GM23338 (cell line): ENCODE measurements around the gene SV2C. TPM values are rescaled to one million over a fixed set of nuclear protein-coding genes. Genes with fewer than 3 reads are reported as not detected.
"Not testable (repeated sequence)": the region's sequence is repeated elsewhere in the genome, so short reads cannot be mapped to it uniquely, and the experiment has no call there.

Experiments used
- ATAC-seq: fragments of 200-7000 bp; cut with Tn5 transposase; 3 replicates; pipeline ENCODE4 v1.9.1; 2020
- DNase-seq: peaks from one replicate; pipeline ENCODE4 v3.0.0-alpha.2; 2015; ENCODE audit warnings: low spot score
- H2AFZ ChIP-seq: fragments of 200-600 bp; sonication (generic); 2 replicates; pipeline ENCODE4 v1.8.0; 2016; ENCODE audit warnings: antibody characterized with exemption, mild to moderate bottlenecking, moderate library complexity
- H3F3A ChIP-seq: fragments of 200-600 bp; sonication (generic); replicated peaks from 2 replicates; pipeline ENCODE4 v1.8.0; 2017; ENCODE audit warnings: antibody characterized with exemption, mixed run types, low read depth
- H3K27ac ChIP-seq: fragments of 200-600 bp; sonication (generic); 2 replicates; pipeline ENCODE4 v1.6.1; 2016; ENCODE audit warnings: low read depth
- H3K27me3 ChIP-seq: fragments of 200-600 bp; sonication (generic); 2 replicates; pipeline ENCODE4 v1.8.0; 2016; ENCODE audit warnings: mild to moderate bottlenecking, mixed run types, moderate library complexity; ENCODE audit not compliant: insufficient read depth
- H3K36me3 ChIP-seq: fragments of 200-600 bp; sonication (generic); 2 replicates; pipeline ENCODE4 v1.8.0; 2016; ENCODE audit warnings: mild to moderate bottlenecking; ENCODE audit not compliant: insufficient read depth
- H3K4me1 ChIP-seq: fragments of 200-600 bp; sonication (generic); 2 replicates; pipeline ENCODE4 v1.8.0; 2016; ENCODE audit warnings: mild to moderate bottlenecking, moderate library complexity; ENCODE audit not compliant: insufficient read depth
- H3K4me2 ChIP-seq: fragments of 200-600 bp; sonication (generic); 2 replicates; pipeline ENCODE4 v1.7.1; 2017; ENCODE audit warnings: mixed run types
- H3K4me3 ChIP-seq: fragments of 200-600 bp; sonication (generic); 2 replicates; pipeline ENCODE4 v1.6.1; 2016; ENCODE audit warnings: mixed run types
- H3K79me2 ChIP-seq: fragments of 200-600 bp; sonication (generic); replicated peaks from 2 replicates; pipeline ENCODE4 v1.8.0; 2017; ENCODE audit warnings: mild to moderate bottlenecking; ENCODE audit not compliant: insufficient read depth
- H3K9me2 ChIP-seq: fragments of 200-600 bp; sonication (generic); 2 replicates; pipeline ENCODE4 v1.8.0; 2017; ENCODE audit not compliant: insufficient read depth
- H4K20me1 ChIP-seq: fragments of 200-600 bp; sonication (generic); replicated peaks from 2 replicates; pipeline ENCODE4 v1.8.0; 2017; ENCODE audit warnings: mild to moderate bottlenecking; ENCODE audit not compliant: insufficient read depth
- H3K27ac Mint-ChIP-seq: 2 replicates; pipeline ENCODE4 v1.8.0; 2020; ENCODE audit warnings: inconsistent platforms, mild to moderate bottlenecking, moderate library complexity, mixed read lengths
- H3K27me3 Mint-ChIP-seq: 3 replicates; pipeline ENCODE4 v1.8.0; 2022; ENCODE audit warnings: low read depth, mild to moderate bottlenecking, moderate library complexity, mixed read lengths, inconsistent platforms; ENCODE audit not compliant: insufficient read depth, poor library complexity
- H3K36me3 Mint-ChIP-seq: 3 replicates; pipeline ENCODE4 v1.8.0; 2021; ENCODE audit warnings: low read depth, mild to moderate bottlenecking, inconsistent platforms, moderate library complexity, mixed read lengths
- H3K4me1 Mint-ChIP-seq: 3 replicates; pipeline ENCODE4 v1.8.0; 2020; ENCODE audit warnings: mild to moderate bottlenecking, inconsistent platforms, mixed read lengths
- H3K4me3 Mint-ChIP-seq: 3 replicates; pipeline ENCODE4 v1.8.0; 2021; ENCODE audit warnings: moderate library complexity, mild to moderate bottlenecking, inconsistent platforms, mixed read lengths
- H3K9me3 Mint-ChIP-seq: 3 replicates; pipeline ENCODE4 v1.8.0; 2020; ENCODE audit warnings: moderate library complexity, mild to moderate bottlenecking, inconsistent platforms, mixed read lengths
- CREB1 ChIP-seq: fragments of 250-450 bp; sonication (Bioruptor Pico); IDR thresholded peaks from 2 replicates; pipeline ENCODE4 v1.5.0; 2020; ENCODE audit warnings: low read depth, mild to moderate bottlenecking, moderate library complexity
- EZH2 ChIP-seq: fragments of 200-600 bp; sonication (generic); IDR thresholded peaks from one replicate; pipeline ENCODE4 v1.8.0; 2017; ENCODE audit warnings: antibody characterized with exemption, mild to moderate bottlenecking, low read depth; ENCODE audit not compliant: unreplicated experiment
- EZH2phosphoT487 ChIP-seq: fragments of 200-600 bp; sonication (generic); IDR thresholded peaks from one replicate; pipeline ENCODE4 v1.8.1; 2018; ENCODE audit warnings: antibody characterized with exemption; ENCODE audit not compliant: unreplicated experiment
- JUNB ChIP-seq: IDR thresholded peaks from one replicate; pipeline ENCODE4 v1.6.1; 2016; ENCODE audit warnings: antibody characterized with exemption; ENCODE audit not compliant: unreplicated experiment
- STAT1 ChIP-seq: IDR thresholded peaks from one replicate; pipeline ENCODE4 v1.6.1; 2016; ENCODE audit warnings: antibody characterized with exemption; ENCODE audit not compliant: unreplicated experiment
- ZNF331 ChIP-seq: fragments of 250-450 bp; sonication (Bioruptor Pico); IDR thresholded peaks from 2 replicates; pipeline ENCODE4 v1.5.0; 2020; ENCODE audit warnings: low read depth, mild to moderate bottlenecking, moderate library complexity
- ZNF462 ChIP-seq: fragments of 250-450 bp; sonication (Bioruptor Pico); IDR thresholded peaks from 2 replicates; pipeline ENCODE4 v1.5.0; 2020; ENCODE audit warnings: mild to moderate bottlenecking, moderate library complexity
- long read RNA-seq: library from polyadenylated mRNA; unstranded; transcript quantifications from one replicate; pipeline ENCODE4 v2.0.0, GENCODE V29; 2020; ENCODE audit not compliant: unreplicated experiment
- polyA plus RNA-seq: library from polyadenylated mRNA; unstranded; fragments of >200 nt; fragmentation: Nextera tagmentation; extraction: Ambion mirVana; gene quantifications from 2 replicates; pipeline ENCODE4 v1.2.1, GENCODE V29; 2016
- total RNA-seq: library from RNA; depleted of rRNA; stranded (reverse); fragments of >200 nt; shearing (Covaris generic); gene quantifications from 2 replicates; pipeline ENCODE4 v1.2.3, GENCODE V29; 2014; rRNA removed
- TF ChIP-seq, protein P1 (sequence below): IDR thresholded peaks from 2 replicates; pipeline ENCODE4 v1.6.1; 2016; ENCODE audit warnings: antibody characterized with exemption

SV2C gene
- total RNA-seq (0.07 and 0.12 TPM in 2 replicates), polyA plus RNA-seq (0.05 and 0.12 TPM in 2 replicates)
- long read RNA-seq = 0 reads

GRCh38 chr5:76082772-76083554 is at the start of gene SV2C:
Gene SV2C, plus strand, starts transcription at chr5:76083383. Its CDS starts 48,368 bp downstream, at chr5:76131751.
- Mint-ChIP-seq H3K36me3 (no peaks in the 10 kb centered on the region), H3K27ac (no peak within 1 kb of the TSS), H3K4me3 (peak within 1 kb of the TSS; percentile 87), H3K9me3 (no peaks in the 10 kb centered on the region), H3K4me1 (peaks cover 13% of the 10 kb centered on the region; the same call in 2 of the 3 replicates), H3K27me3 (peaks cover 54% of the 10 kb centered on the region)
- Histone ChIP-seq H3K79me2 (no peaks in the 10 kb centered on the region), H3K4me2 (peak within 1 kb of the TSS; percentile 98), H3K36me3 (no peaks in the 10 kb centered on the region), H3K4me1 (peaks cover 24% of the 10 kb centered on the region), H4K20me1 (no peaks in the 10 kb centered on the region), H3K27ac (no peak within 1 kb of the TSS), H3K27me3 (peaks cover 92% of the 10 kb centered on the region), H3K4me3 (peak within 1 kb of the TSS; percentile 75), H2AFZ (peak within 1 kb of the TSS; percentile 100), H3K9me2 (no peaks in the 10 kb centered on the region), H3F3A (0 out of 2 replicates have a peak, but pooled peaks cover 3% of the 10 kb centered on the region)
- DNase-seq (peak; percentile 50), ATAC-seq (peak; percentile 46)
- peak; percentile 23 for TF ChIP-seq EZH2phosphoT487
- TF ChIP-seq STAT1 = no peak
- no peak for TF ChIP-seq CREB1
- TF ChIP-seq ZNF331 (CRISPR knock-in tag) = no peak
- TF ChIP-seq EZH2 = peak; percentile 3
- TF ChIP-seq JUNB = no peak

DNA sequence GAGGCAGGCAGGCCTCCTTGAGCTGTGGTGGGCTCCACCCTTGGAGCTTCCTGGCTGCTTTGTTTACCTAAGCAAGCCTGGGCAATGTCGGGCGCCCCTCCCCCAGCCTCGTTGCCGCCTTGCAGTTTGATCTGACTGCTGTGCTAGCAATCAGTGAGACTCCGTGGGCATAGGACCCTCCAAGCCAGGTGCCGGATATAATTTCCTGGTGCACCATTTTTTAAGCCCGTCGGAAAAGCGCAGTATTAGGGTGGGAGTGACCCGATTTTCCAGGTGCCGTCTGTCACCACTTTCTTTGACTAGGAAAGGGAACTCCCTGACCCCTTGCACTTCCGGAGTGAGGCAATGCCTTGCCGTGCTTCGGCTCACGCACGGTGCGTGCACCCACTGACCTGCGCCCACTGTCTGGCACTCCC is 45.4 kb upstream of the SV2C start:
- Histone ChIP-seq H3K4me2 (peak overlapping the region; percentile 80), H2AFZ (peak overlapping the region; percentile 99), H3K4me3 (peak overlapping the region; percentile 58)
- H3K4me1 Mint-ChIP-seq, H3K27me3 ChIP-seq, H3K9me2 ChIP-seq, H3K4me1 ChIP-seq, H3K27ac Mint-ChIP-seq, H3F3A ChIP-seq, H3K36me3 Mint-ChIP-seq, H3K36me3 ChIP-seq, H3K27me3 Mint-ChIP-seq, H4K20me1 ChIP-seq, H3K79me2 ChIP-seq, H3K27ac ChIP-seq, ATAC-seq, H3K9me3 Mint-ChIP-seq: not testable (repeated sequence)
- DNase-seq = peak; percentile 39
- peak overlapping the region; percentile 67 for H3K4me3 Mint-ChIP-seq

GRCh38 chr5:76038212-76038611 is 45.0 kb upstream of the SV2C start:
- Histone ChIP-seq H3K4me3 (peak overlapping the region; percentile 58), H3K9me2 (no peaks in the 10 kb centered on the region), H3K4me1 (no peaks in the 10 kb centered on the region), H3K79me2 (no peaks in the 10 kb centered on the region), H3K27ac (no peak overlapping the region), H4K20me1 (no peaks in the 10 kb centered on the region), H3K36me3 (no peaks in the 10 kb centered on the region), H3K27me3 (no peaks in the 10 kb centered on the region), H3F3A (no peaks in the 10 kb centered on the region), H3K4me2 (peak overlapping the region; percentile 80), H2AFZ (peak overlapping the region; percentile 99)
- Mint-ChIP-seq H3K4me3 (peak overlapping the region; percentile 67), H3K36me3 (no peaks in the 10 kb centered on the region), H3K9me3 (peaks cover 9% of the 10 kb centered on the region; the same call in 2 of the 3 replicates), H3K27me3 (peaks cover 2% of the 10 kb centered on the region), H3K4me1 (peaks cover 10% of the 10 kb centered on the region; the same call in 2 of the 3 replicates), H3K27ac (no peak overlapping the region)
- no peak for ATAC-seq
- DNase-seq = no peak
- TF ChIP-seq JUNB (no peak), ZNF462 (no peak), STAT1 (no peak), EZH2phosphoT487 (no peak)
- TF ChIP-seq, protein P1, sequence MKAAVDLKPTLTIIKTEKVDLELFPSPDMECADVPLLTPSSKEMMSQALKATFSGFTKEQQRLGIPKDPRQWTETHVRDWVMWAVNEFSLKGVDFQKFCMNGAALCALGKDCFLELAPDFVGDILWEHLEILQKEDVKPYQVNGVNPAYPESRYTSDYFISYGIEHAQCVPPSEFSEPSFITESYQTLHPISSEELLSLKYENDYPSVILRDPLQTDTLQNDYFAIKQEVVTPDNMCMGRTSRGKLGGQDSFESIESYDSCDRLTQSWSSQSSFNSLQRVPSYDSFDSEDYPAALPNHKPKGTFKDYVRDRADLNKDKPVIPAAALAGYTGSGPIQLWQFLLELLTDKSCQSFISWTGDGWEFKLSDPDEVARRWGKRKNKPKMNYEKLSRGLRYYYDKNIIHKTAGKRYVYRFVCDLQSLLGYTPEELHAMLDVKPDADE = no peak
